ENCODE results near the gene PLEK. TPM values are rescaled to one million over a fixed set of nuclear protein-coding genes. Genes with fewer than 3 reads are reported as not detected.
"Not testable (repeated sequence)": the region's sequence is repeated elsewhere in the genome, so short reads cannot be mapped to it uniquely, and the experiment has no call there.

Gene PLEK
- polyA plus RNA-seq, 4 donors: 2.5 to 6.6 (median 5.3) TPM

DNA sequence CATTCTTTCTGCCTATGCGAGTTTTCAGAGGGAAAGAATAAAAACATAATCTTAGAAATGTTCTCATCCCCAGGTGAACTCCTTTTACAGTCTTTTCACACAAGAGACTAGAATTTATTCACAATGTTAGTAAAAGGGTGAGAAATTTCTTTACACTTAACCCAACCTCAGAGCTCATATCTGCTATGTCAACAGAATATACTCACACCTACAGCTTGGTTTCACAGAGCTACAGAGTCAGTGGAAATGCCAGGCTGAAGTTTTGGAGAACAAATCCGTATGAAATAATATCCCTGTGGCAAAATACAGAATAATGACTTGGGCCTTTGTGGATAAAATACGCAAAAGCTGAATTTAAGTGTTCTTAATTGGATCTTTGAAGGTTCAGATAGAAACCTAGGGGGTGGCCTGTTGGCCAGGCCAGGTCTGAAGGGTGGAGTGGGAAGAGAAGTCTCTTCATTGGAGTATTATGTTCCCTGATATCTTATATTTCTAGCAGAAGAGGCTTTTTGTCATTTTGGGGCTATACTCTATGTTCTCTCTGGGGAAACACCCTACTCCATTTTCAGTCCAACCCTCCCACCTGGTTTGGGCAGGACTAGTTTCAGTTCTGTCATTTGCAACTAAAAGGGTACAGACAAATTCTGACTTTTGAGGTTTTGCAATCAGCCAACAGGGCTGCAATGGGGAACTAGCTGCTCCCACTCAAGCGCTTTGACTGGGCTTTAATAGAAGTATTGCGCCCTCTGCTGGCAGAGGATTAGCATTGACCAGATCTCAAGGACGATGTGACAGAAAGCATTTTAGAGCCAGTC lies 76.3 kb downstream of the PLEK start:
- no peaks in the 10 kb centered on the region for H3K9me3 ChIP-seq (ENCODE audit: control insufficient read depth in 2 of 2, insufficient read depth in 1 of 2, low read depth in 1 of 2, low read length in 1 of 2)
- H3K27ac ChIP-seq (ENCODE audit: low read depth in 1 of 3, low read length in 2 of 3): peak overlapping the region in 2 of 3 donors; percentile 15 to 54
- WGBS, 3 donors: 27 to 39% (median 29%) methylated on average over 6 of the region's 6 CpGs
- DNase-seq: peak; percentile 84 to 87
- H3K27me3 ChIP-seq (ENCODE audit: control insufficient read depth in 3 of 3, insufficient read depth in 3 of 3, low read length in 3 of 3): no peaks in the 10 kb centered on the region
- no peak overlapping the region for H3K4me3 ChIP-seq (ENCODE audit: low read depth in 1 of 3, low read length in 3 of 3)
- no peaks in the 10 kb centered on the region for H3K36me3 ChIP-seq (ENCODE audit: control insufficient read depth in 3 of 3, insufficient read depth in 2 of 3, low read depth in 1 of 3, low read length in 3 of 3)
- H3K4me1 ChIP-seq (ENCODE audit: control insufficient read depth in 3 of 3, insufficient read depth in 2 of 3, low read depth in 1 of 3, low read length in 2 of 3): peaks cover 0 to 12% (median 3%) of the 10 kb centered on the region in 3 donors
- peak; percentile 78 for FAIRE-seq

DNA sequence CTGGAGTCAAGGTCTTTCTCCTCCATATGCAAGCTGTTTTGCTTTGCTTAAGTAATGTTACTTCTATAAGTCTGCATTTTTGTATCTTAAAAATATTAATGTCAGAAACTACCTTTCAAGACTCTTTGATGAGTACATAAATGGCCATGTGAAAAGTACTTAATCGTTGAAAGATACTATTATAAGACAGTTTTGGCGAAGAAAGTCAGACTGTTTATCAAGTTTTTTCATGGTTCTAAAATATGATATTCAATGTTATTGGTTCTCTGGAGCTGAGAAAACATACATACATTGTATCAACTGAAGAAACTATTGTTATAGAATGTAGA lies 76.9 kb downstream of the PLEK start:
- no peak for FAIRE-seq
- WGBS, 3 donors: 84 to 88% (median 85%) methylated on average over 2 of the region's 2 CpGs
- Histone ChIP-seq H3K27me3 (ENCODE audit: control insufficient read depth in 3 of 3, insufficient read depth in 3 of 3, low read length in 3 of 3) (no peaks in the 10 kb centered on the region), H3K4me3 (ENCODE audit: low read depth in 1 of 3, low read length in 3 of 3) (no peak overlapping the region), H3K4me1 (ENCODE audit: control insufficient read depth in 3 of 3, insufficient read depth in 2 of 3, low read depth in 1 of 3, low read length in 2 of 3) (peaks cover 0 to 12% (median 3%) of the 10 kb centered on the region in 3 donors), H3K27ac (ENCODE audit: low read depth in 1 of 3, low read length in 2 of 3) (no peak overlapping the region), H3K9me3 (ENCODE audit: control insufficient read depth in 2 of 2, insufficient read depth in 1 of 2, low read depth in 1 of 2, low read length in 1 of 2) (no peaks in the 10 kb centered on the region), H3K36me3 (ENCODE audit: control insufficient read depth in 3 of 3, insufficient read depth in 2 of 3, low read depth in 1 of 3, low read length in 3 of 3) (no peaks in the 10 kb centered on the region)
- no peak for DNase-seq

DNA sequence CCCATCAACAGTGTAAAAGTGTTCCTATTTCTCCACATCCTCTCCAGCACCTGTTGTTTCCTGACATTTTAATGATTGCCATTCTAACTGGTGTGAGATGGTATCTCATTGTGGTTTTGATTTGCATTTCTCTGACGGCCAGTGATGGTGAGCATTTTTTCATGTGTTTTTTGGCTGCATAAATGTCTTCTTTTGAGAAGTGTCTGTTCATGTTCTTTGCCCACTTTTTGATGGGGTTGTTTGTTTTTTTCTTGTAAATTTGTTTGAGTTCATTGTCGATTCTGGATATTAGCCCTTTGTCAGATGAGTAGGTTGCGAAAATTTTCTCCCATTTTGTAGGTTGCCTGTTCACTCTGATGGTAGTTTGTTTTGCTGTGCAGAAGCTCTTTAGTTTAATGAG lies 81.3 kb downstream of the PLEK start:
- not testable (repeated sequence) for DNase-seq; H3K27me3 ChIP-seq (ENCODE audit: control insufficient read depth in 3 of 3, insufficient read depth in 3 of 3, low read length in 3 of 3); H3K4me3 ChIP-seq (ENCODE audit: low read depth in 1 of 3, low read length in 3 of 3); H3K4me1 ChIP-seq (ENCODE audit: control insufficient read depth in 3 of 3, insufficient read depth in 2 of 3, low read depth in 1 of 3, low read length in 2 of 3); H3K27ac ChIP-seq (ENCODE audit: low read depth in 1 of 3, low read length in 2 of 3); FAIRE-seq; H3K9me3 ChIP-seq (ENCODE audit: control insufficient read depth in 2 of 2, insufficient read depth in 1 of 2, low read depth in 1 of 2, low read length in 1 of 2); H3K36me3 ChIP-seq (ENCODE audit: control insufficient read depth in 3 of 3, insufficient read depth in 2 of 3, low read depth in 1 of 3, low read length in 3 of 3)
- WGBS, 3 donors: 80 to 91% methylated on average over 1 to 2 of the region's 3 CpGs; no CpG with 5 or more reads in 1 of the 3 donors

Other genes with a start within 250 kb of the PLEK start
- gene PNO1, start 207.4 kb upstream of the PLEK start, polyA plus RNA-seq: 10 to 100 TPM in 2 of 4 donors, 1 to 10 TPM in 2; 4.9 to 13.5 (median 9.2) TPM
- gene PPP3R1, start 112.8 kb upstream of the PLEK start, polyA plus RNA-seq: 10 to 100 TPM; 18.1 to 41.9 (median 22.4) TPM
- gene CNRIP1, start 45.3 kb upstream of the PLEK start, polyA plus RNA-seq: 10 to 100 TPM in 1 of 4 donors, 1 to 10 TPM in 2, not detected in 1; 8.5 to 15.5 (median 9.2) TPM
- gene FBXO48, start 102.0 kb downstream of the PLEK start, polyA plus RNA-seq: 1 to 10 TPM in 3 of 4 donors, under 1 TPM in 1; 0.78 to 2.6 (median 1.7) TPM
- gene APLF, start 102.3 kb downstream of the PLEK start, polyA plus RNA-seq: 1 to 10 TPM in 1 of 4 donors, under 1 TPM in 3; 0.27 to 2.5 (median 0.43) TPM